ENCODE data around the gene LAMTOR4.
"Not testable (repeated sequence)": the region's sequence is repeated elsewhere in the genome, so short reads cannot be mapped to it uniquely, and the experiment has no call there.

LAMTOR4 gene

DNA sequence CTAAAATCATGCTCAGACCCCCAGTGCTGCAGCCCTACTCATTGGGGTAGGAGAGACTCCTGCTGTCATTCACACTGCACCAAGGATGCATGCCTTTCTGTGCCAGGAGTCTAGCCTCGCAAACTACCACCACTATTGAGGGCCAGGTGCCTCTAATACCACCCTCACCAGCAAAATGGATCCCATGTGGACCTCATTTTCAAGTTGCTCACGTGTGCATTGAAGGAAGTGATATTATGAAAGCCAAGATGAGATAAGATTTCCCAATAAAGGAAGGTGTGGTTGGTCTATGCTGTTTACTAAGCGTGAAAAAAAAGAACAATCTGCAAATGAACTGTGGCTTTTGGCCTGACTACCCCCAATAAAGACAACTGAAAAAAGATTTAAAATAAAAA lies 7.2 kb upstream of the LAMTOR4 start:
- Histone ChIP-seq H3K79me2 (no peaks in the 10 kb centered on the region), H3K36me3 (ENCODE audit: control insufficient read depth, insufficient read depth, low read length) (no peaks in the 10 kb centered on the region), H3K27me3 (ENCODE audit: control insufficient read depth, insufficient read depth, low read length) (no peaks in the 10 kb centered on the region), H3K27ac (no peak overlapping the region), H3K9ac (no peak overlapping the region), H2AFZ (no peak overlapping the region), H3K4me3 (ENCODE audit: low read depth, low read length) (no peak overlapping the region), H3K4me1 (no peaks in the 10 kb centered on the region), H3K9me3 (ENCODE audit: control insufficient read depth, low read length) (no peaks in the 10 kb centered on the region), H3K4me2 (ENCODE audit: low read length) (no peak overlapping the region)
- TF ChIP-seq, protein P1, sequence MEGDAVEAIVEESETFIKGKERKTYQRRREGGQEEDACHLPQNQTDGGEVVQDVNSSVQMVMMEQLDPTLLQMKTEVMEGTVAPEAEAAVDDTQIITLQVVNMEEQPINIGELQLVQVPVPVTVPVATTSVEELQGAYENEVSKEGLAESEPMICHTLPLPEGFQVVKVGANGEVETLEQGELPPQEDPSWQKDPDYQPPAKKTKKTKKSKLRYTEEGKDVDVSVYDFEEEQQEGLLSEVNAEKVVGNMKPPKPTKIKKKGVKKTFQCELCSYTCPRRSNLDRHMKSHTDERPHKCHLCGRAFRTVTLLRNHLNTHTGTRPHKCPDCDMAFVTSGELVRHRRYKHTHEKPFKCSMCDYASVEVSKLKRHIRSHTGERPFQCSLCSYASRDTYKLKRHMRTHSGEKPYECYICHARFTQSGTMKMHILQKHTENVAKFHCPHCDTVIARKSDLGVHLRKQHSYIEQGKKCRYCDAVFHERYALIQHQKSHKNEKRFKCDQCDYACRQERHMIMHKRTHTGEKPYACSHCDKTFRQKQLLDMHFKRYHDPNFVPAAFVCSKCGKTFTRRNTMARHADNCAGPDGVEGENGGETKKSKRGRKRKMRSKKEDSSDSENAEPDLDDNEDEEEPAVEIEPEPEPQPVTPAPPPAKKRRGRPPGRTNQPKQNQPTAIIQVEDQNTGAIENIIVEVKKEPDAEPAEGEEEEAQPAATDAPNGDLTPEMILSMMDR (IDR thresholded peaks at IDR 0.05): no peak

DNA sequence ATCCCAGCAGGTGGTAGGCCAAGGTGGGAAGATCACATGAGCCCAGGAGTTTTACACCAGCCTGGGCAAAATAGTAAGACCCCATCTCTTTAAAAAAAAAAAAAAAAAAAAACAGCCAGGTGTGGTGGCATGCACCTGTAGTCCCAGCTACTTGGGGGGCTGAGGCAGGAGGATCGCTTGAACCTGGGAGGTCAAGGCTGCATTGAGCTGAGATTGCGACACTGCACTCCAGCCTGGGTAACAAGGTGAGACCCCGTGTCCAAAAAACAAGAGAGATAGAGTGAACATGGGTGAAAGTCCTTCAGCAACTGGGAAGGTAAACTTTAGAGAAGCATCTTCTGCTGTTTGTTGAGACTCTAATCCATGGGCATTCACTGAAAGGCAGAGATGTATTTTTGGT lies 6.3 kb upstream of the LAMTOR4 start:
- TF ChIP-seq, protein P1 (IDR thresholded peaks at IDR 0.05): no peak
- H3K4me2 ChIP-seq (ENCODE audit: low read length): no peak overlapping the region

DNA sequence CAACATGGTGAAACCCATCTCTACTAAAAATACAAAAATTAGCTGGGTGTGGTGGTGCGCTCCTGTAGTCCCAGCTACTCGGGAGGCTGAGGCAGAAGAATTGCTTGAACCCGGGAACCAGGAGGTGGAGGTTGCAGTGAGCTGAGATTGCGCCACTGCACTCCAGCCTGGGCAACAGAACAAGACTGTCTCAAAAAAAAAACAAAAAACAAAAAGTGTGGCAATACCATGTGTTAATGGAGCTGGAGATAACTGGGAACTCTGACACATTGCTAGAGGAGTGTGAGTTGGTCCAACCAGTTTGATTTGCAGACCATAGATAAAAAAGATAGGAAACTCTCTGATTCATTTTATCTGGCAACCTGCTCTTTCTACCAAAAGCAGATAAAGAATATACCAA lies 2.4 kb upstream of the LAMTOR4 start:
- H2AFZ ChIP-seq; H3K79me2 ChIP-seq; H3K27ac ChIP-seq; H3K4me1 ChIP-seq; H3K9ac ChIP-seq; H3K4me2 ChIP-seq (ENCODE audit: low read length); H3K36me3 ChIP-seq (ENCODE audit: control insufficient read depth, insufficient read depth, low read length); H3K9me3 ChIP-seq (ENCODE audit: control insufficient read depth, low read length); H3K27me3 ChIP-seq (ENCODE audit: control insufficient read depth, insufficient read depth, low read length); H3K4me3 ChIP-seq (ENCODE audit: low read depth, low read length): not testable (repeated sequence)

More for the DNA sequence above, 6.3 kb upstream of the LAMTOR4 start:
- Histone ChIP-seq H3K9ac (no peak overlapping the region), H3K79me2 (no peaks in the 10 kb centered on the region), H2AFZ (no peak overlapping the region), H3K9me3 (ENCODE audit: control insufficient read depth, low read length) (no peaks in the 10 kb centered on the region), H3K27me3 (ENCODE audit: control insufficient read depth, insufficient read depth, low read length) (no peaks in the 10 kb centered on the region), H3K4me1 (no peaks in the 10 kb centered on the region), H3K4me3 (ENCODE audit: low read depth, low read length) (no peak overlapping the region), H3K27ac (no peak overlapping the region), H3K36me3 (ENCODE audit: control insufficient read depth, insufficient read depth, low read length) (no peaks in the 10 kb centered on the region)

DNA sequence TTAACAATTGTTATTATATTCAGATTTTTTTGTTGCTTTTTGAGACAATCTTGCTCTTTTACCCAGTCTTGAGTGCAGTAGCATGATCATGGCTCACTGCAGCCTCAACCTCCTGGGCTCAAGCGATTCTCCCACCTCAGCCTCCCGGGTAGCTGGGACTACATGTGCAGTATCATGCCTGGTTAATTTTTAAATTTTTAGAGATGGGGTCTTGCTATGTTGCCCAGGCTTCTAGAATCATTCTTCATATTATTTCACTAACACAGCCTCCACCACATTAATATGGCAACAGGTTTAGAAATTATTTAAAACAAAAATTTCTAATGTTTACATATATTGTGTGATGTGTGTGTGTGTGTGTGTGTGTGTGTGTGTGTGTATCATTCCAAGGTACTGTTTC lies 1.4 kb upstream of the LAMTOR4 start:
- H3K4me1 ChIP-seq: peaks cover 2% of the 10 kb centered on the region
- H3K4me2 ChIP-seq (ENCODE audit: low read length): no peak overlapping the region
- no peak overlapping the region for H3K9ac ChIP-seq
- no peak overlapping the region for H3K27ac ChIP-seq
- H3K27me3 ChIP-seq (ENCODE audit: control insufficient read depth, insufficient read depth, low read length): no peaks in the 10 kb centered on the region
- no peaks in the 10 kb centered on the region for H3K9me3 ChIP-seq (ENCODE audit: control insufficient read depth, low read length)
- TF ChIP-seq, protein P1 (IDR thresholded peaks at IDR 0.05): no peak
- H2AFZ ChIP-seq: no peak overlapping the region
- H3K36me3 ChIP-seq (ENCODE audit: control insufficient read depth, insufficient read depth, low read length): no peaks in the 10 kb centered on the region
- H3K79me2 ChIP-seq: peaks cover 6% of the 10 kb centered on the region
- H3K4me3 ChIP-seq (ENCODE audit: low read depth, low read length): no peak overlapping the region

DNA sequence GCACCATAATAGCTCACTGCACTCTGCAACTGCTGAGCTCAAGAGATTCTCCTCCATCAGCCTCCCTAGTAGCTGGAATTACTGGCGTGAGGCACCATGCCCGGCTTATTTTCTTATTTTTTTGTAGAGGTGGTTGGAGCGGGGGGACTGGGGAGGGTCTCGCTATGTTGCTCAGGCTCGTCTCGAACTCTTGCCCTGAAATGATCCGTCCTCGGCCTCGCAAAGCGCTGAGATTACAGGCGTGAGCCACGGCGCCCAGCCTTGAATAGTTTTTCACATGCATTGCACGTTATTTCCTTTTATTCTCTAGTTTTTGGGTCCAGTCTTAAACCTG lies 526 bp upstream of the LAMTOR4 start:
- no peaks in the 10 kb centered on the region for H3K27me3 ChIP-seq (ENCODE audit: control insufficient read depth, insufficient read depth, low read length)
- H3K4me3 ChIP-seq (ENCODE audit: low read depth, low read length): peak overlapping the region; percentile 97
- H3K27ac ChIP-seq: peak overlapping the region; percentile 83

More for the DNA sequence above, 526 bp upstream of the LAMTOR4 start:
- no peaks in the 10 kb centered on the region for H3K9me3 ChIP-seq (ENCODE audit: control insufficient read depth, low read length)
- H3K79me2 ChIP-seq: peaks cover 6% of the 10 kb centered on the region
- H3K4me1 ChIP-seq: peaks cover 2% of the 10 kb centered on the region
- H2AFZ ChIP-seq: peak overlapping the region; percentile 78
- no peaks in the 10 kb centered on the region for H3K36me3 ChIP-seq (ENCODE audit: control insufficient read depth, insufficient read depth, low read length)
- TF ChIP-seq, protein P1 (IDR thresholded peaks at IDR 0.05): no peak
- H3K4me2 ChIP-seq (ENCODE audit: low read length): peak overlapping the region; percentile 69
- H3K9ac ChIP-seq: no peak overlapping the region
